GM12891 (cell line): Measurements from ENCODE around the gene CTDSPL.

Source experiments
- DNase-seq: peaks from one replicate; pipeline ENCODE4 v3.0.0; 2011; ENCODE audit warnings: low spot score; ENCODE audit not compliant: insufficient read length
- FAIRE-seq: peaks from 2 replicates; lab custom pipeline; 2011; peaks lifted over from hg19 to GRCh38; lab: Jason Lieb, UNC
- PAX5 ChIP-seq: IDR thresholded peaks from 2 replicates; pipeline ENCODE4 v1.6.1; 2011; ENCODE audit warnings: low read length, moderate library complexity, mild to moderate bottlenecking; ENCODE audit not compliant: insufficient read depth, severe bottlenecking
- POLR2A ChIP-seq: IDR thresholded peaks from 2 replicates; pipeline ENCODE4 v1.6.1; 2011; ENCODE audit warnings: low read depth, low read length, control low read depth
- POLR2AphosphoS5 ChIP-seq: IDR thresholded peaks from 2 replicates; pipeline ENCODE4 v1.6.1; 2011; ENCODE audit warnings: low read depth, low read length, control low read depth
- POU2F2 ChIP-seq: IDR thresholded peaks from 2 replicates; pipeline ENCODE4 v1.6.1; 2011; ENCODE audit warnings: low read depth, mild to moderate bottlenecking, control low read depth, low read length, moderate library complexity
- SPI1 ChIP-seq: IDR thresholded peaks from 2 replicates; pipeline ENCODE4 v1.6.1; 2011; ENCODE audit warnings: low read depth, low read length, control low read depth
- TAF1 ChIP-seq: IDR thresholded peaks from 2 replicates; pipeline ENCODE4 v1.6.1; 2011; ENCODE audit warnings: low read depth, low read length, control low read depth

Gene CTDSPL

DNA sequence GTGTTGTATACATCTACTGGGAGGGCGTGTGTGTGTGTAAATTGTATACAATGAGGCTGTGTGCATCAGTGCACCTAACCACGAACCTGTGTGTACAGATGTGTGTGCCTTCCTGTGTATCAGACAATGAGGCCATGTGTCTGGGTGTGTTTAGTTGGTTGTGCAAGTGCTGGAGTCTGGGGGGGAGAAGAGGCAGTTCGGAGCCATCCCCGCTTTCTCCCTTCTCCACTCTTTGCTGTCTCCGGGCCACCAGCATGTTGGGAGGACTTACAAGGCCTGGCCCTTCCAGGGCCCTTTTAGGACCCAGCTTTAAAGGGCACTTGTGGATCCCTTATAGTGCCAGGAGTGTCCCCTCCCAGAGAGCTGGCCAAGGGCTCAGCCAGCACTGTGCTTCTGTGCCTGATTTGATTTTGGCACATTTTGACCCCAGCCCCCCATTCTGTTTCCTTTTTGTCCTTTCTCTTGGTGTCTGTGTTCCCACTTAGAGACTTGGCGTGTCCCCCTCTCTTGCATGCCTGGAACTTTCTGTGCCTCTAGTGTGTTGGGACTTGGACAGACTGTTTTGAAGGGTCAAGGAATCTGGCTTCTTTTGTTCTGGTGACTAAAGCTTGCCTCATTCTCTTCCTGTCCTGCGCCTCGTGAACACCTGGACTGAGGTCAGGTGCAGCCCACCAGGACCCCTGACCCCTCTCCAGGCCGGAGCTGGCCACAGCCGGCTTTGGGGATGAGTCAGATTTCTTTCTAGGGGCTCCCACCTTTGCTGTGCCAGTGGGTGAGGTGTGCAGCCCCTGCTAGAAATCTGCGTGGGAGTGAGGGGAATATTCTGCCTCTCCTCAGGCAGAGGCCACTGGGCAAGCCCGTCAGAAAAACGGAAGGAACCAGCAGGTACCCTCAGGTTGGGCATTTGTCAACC, 1.5 kb downstream of the CTDSPL start:
- TF ChIP-seq POU2F2, result no peak
- TF ChIP-seq TAF1, result no peak
- no peak for TF ChIP-seq SPI1
- TF ChIP-seq POLR2A, result no peak
- no peak for TF ChIP-seq PAX5
- no peak for TF ChIP-seq POLR2AphosphoS5
- no peak for DNase-seq
- FAIRE-seq, result no peak

DNA sequence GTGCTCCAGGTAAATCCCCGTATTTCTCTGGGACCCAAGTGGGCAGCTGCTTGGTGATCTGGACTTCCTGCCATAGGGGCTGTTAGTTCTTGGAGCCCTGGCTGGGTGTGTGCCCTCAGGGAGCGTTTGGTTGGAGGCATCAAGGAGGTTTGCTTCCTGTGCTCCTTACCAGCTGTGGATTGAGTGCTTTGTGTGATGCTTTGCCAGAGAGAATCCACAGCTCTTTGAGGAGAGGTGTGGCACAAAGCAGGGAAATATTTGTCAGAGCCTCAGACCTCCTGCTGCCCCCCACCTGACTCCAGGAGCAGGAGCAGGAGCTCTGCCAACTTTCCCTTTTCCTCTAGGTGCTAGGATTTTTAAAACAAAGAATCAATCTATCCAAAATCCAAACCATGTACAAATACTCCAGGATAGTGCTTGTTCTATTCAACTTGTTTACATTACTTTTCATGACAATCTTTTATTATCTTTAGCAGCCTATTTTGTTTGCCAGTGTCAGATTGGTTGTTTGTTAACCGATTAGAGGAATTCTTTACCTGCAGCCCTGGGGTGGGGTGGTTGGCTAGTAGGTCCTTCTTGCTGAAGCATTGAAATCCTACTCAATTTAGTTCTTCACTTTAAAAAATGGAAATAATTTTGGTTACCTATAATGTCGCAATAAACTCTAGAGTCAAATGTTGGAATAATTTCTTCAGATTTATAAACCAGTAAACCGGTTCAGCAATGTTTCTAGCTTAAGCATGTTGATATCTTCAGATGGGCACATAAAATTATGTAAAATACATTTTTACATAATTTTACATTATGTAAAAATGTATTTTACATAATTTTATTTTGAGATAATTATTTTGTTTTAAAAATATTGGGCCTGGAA, 2.5 kb downstream of the CTDSPL start:
- FAIRE-seq, result no peak
- no peak for TF ChIP-seq TAF1
- DNase-seq, result no peak

DNA sequence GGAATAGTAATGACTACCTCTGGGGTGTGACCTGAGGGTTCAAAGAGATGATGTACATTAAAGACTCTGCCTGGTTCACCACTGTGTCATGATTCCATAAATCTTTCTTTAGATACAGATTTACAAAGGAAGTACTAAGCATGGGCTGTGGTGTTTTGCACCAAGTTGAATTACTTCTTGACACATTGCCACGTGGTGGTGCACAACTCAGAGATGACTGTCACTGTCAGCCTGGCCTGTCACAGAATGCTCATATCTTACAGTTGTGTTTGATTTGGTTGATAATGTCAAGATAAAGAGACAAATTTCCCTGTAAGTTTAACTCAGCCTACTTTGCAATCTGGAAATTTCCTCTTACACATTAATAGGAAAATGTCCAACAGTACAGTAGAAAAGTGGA, 3.2 kb downstream of the CTDSPL start:
- FAIRE-seq (peak; percentile 40), DNase-seq (no peak)
- no peak for TF ChIP-seq SPI1
- TF ChIP-seq POLR2AphosphoS5, result no peak
- TF ChIP-seq PAX5, result no peak
- no peak for TF ChIP-seq TAF1
- no peak for TF ChIP-seq POU2F2
- no peak for TF ChIP-seq POLR2A

DNA sequence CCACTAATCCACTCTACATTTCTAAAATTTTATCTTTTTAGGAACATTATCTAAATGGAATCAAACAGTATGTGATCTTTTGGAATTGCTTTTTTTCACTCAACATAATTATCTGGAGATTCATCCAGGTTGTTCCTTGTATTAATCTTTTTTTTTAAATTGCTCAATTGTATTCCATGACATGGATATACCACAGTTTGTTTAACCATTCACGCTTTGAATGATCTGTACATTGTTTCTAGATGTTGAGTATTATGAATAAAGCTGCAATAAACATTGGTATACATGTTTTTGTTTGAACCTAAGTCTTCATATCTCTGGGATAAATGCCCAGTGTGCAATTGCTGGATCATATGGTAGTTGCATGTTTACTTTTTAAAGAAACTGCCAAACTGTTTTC, 5.5 kb downstream of the CTDSPL start:
- TF ChIP-seq POLR2A (no peak), PAX5 (no peak), TAF1 (no peak), POLR2AphosphoS5 (no peak), POU2F2 (no peak), SPI1 (no peak)
- FAIRE-seq (no peak), DNase-seq (no peak)

DNA sequence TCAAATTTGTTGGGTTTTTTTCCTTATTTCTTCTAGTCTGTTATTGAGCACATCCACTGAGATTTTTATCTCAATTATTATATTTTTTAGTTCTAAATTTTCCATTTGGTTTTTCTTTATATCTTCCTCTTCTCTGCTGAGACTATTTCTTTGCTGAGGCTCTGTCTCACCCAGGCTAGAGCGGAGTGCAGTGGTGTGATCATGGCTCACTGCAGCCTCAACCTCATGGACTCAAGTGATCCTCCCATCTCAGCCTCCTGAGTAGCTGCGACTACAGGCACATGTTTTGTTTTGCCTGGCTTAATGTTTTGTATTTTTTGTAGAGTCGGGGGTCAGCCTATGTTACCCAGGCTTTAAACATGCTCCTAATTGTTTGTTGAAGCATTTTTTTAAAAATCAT, 10.2 kb downstream of the CTDSPL start:
- DNase-seq, result no peak
- TF ChIP-seq POLR2AphosphoS5 (no peak), POU2F2 (no peak), POLR2A (no peak), SPI1 (no peak), TAF1 (no peak), PAX5 (no peak)
- FAIRE-seq, result no peak

DNA sequence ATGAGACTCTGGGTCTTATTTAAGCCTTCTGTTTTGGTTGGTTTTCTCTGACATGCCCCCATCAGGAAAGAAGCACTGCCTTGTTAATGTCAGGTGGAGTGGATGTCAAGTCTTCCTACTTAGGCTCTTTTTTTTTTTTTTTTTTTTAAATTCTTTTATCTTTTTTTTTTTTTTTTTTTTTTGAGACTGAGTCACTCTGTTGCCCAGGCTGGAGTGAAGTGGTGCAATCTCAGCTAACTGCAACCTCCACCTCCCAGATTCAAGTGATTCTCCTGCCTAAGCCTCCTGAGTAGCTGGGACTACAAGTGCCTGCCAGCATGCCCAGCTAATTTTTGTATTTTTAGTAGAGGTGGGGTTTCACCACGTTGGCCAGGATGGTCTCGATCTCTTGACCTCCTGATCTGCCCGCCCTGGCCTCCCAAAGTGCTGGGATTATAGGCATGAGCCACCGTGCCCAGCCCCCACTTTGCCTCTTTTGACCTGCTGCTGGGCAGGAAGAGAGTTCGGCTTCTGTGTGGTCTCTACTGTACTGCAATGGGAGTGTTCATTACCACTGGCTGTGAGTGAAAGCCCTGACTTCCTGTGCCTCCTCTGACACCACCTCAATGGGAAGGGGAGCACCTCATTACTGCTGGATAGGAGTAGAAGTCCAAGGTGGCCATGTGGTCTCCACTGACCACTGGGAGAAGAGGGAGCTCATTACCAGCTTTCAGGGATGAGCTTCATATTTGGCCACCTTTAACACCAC, 10.9 kb downstream of the CTDSPL start:
- DNase-seq, result no peak
- no peak for TF ChIP-seq SPI1
- no peak for TF ChIP-seq TAF1
- no peak for TF ChIP-seq PAX5
- no peak for TF ChIP-seq POLR2AphosphoS5
- no peak for TF ChIP-seq POLR2A
- TF ChIP-seq POU2F2, result no peak
- no peak for FAIRE-seq

DNA sequence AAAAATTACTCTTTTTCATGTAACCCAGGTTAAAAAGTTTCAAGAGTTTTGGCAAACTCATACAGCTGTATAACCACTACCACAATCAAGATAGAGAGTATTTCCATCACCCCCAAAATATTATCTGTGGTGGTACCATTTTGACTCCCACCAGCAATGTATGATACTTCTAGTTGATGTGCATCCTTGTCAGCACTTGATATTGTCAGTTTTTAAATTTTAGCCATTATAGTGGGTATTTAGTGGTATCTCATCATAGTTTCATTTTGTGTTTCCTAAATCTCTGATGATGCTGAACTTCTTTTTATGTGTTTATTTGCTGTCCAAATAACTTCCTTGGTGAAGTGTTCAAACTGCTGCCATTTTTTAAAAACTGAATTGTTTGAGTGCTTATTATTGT, 14.6 kb downstream of the CTDSPL start:
- TF ChIP-seq POU2F2 (no peak), TAF1 (no peak)
- no peak for FAIRE-seq
- no peak for DNase-seq

DNA sequence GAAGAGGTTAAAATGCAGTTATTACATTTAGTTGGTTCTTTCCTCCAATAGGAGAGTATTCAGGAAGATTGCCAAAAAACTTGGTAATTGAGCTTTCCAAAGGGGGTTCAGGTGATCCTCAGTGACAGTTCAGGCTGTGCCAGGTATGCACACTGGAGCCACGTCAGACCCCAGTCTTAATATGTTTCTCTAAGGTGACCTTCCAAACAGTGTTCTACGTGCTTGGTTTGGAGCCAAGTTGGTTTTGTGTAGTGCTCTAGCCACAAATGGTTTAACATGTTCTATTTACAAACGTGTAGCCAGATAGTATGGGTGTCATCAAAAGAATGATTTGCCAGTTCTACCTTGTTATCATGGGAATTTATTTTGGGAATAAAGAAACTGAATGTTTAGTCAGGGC, 21.0 kb downstream of the CTDSPL start:
- no peak for FAIRE-seq
- no peak for DNase-seq
- TF ChIP-seq PAX5 (no peak), POLR2A (no peak), TAF1 (no peak)

DNA sequence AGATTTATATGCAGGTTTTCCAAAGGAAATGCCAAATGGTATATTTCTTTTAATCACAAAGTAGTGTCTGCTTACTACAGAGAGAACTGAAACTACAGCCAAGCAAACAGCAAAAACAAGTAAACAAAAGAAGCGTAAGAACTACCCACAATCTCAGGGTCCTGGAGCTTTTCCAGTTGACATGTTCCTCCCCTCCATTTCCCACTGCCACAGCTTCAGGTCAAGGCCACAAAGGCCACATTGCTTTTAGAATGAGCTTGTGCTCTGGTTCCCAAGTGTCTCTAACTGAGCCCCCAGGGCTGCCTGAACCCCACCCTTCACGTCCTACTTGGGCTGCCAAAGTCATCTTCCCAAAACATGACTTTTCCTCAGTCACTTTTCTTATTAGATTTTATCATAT, 24.1 kb downstream of the CTDSPL start:
- no peak for FAIRE-seq
- TF ChIP-seq POLR2AphosphoS5, result no peak
- TF ChIP-seq POU2F2, result no peak
- TF ChIP-seq TAF1, result no peak
- no peak for TF ChIP-seq SPI1
- TF ChIP-seq POLR2A, result no peak
- no peak for TF ChIP-seq PAX5
- DNase-seq, result no peak
